Activated naive CD4-positive, alpha-beta T cell treated with anti-CD3 and anti-CD28 coated beads, Interleukin-2, amount 50 U/mL, for 72 hours (primary cell): ENCODE data around the gene C2CD4B. TPM values are rescaled to one million over a fixed set of nuclear protein-coding genes. Genes with fewer than 3 reads are reported as not detected.

Experiments
- ATAC-seq, 2 donors: fragments of 150-1000 bp; cut with Tn5 transposase; 2 replicates each; pipeline ENCODE4 v1.10.0; 2021; ENCODE audit warnings: mild to moderate bottlenecking in 2 of 2, moderate library complexity in 2 of 2
- DNase-seq, 2 donors: peaks; one replicate each; pipeline ENCODE4 v3.0.0; 2021 to 2022; ENCODE audit warnings: low spot score in 2 of 2
- H3K27ac Mint-ChIP-seq, 2 donors: one replicate each; pipeline ENCODE4 v1.8.0; 2022; ENCODE audit warnings: mild to moderate bottlenecking in 2 of 2, mixed read lengths in 2 of 2
- H3K36me3 Mint-ChIP-seq, 2 donors: one replicate each; pipeline ENCODE4 v1.8.0; 2022; ENCODE audit warnings: mixed read lengths in 2 of 2
- H3K9me3 Mint-ChIP-seq, 2 donors: one replicate each; pipeline ENCODE4 v1.8.0; 2022; ENCODE audit warnings: mixed read lengths in 2 of 2
- total RNA-seq, 2 donors: library from RNA; stranded (reverse); gene quantifications; one replicate each; pipeline ENCODE4 v1.2.3, GENCODE V29; 2022

C2CD4B gene, protein sequence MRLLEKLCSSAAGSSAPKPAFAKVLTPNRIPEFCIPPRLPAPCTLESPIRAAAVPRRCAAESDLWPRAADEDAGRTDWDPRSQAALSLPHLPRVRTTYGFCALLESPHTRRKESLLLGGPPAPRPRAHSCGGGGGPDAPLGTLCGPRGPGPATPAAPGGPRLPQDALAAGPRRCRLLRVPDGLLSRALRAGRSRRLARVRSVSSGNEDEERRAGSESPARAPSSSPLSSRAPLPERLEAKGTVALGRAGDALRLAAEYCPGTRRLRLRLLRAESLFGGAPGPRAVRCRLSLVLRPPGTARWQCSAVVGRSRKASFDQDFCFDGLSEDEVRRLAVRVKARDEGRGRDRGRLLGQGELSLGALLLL
- under 1 TPM in 1 of 2 donors, not detected in 1; 0.16 TPM for total RNA-seq

DNA sequence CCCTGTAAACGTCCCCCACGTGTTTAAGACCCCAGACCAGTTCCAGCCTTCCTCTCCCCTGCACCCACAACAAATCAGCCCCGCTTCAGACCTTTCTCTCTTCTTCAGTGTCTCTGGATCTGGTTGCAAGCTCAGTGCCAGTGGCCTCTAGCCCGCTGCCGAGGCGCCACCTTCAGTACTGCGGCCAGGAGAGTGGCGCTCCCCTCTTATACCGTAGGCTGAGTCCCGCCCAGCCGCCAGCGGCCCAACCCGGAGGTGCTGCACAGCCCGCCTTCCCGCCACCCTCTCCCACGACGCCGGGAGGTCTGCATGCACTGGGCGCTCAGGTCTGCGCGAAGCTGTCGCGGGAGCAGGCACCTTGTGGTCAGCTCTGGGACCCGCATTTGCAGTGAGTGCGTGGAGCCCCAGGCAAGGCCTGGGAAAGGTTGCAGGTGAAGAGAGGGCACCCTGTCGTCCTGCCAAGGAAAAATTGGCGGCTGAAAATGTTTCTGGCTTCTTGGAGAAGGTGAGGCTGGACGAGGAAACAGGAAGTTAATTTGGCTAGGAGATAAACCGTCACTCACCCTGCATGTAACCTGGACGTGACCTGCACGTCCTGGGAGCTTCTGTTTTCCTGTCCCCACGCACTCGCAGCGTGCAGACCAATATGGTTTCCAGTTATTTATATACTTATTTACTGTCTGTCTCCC lies at the start of gene C2CD4B:
Gene C2CD4B (minus strand): TSS at position 182 of the 689 bp plus-strand sequence. CDS start 301 bp downstream, outside the sequence.
- Mint-ChIP-seq H3K9me3 (no peaks in the 10 kb centered on the region), H3K36me3 (peaks cover 0 to 16% of the 10 kb centered on the region in 2 donors), H3K27ac (no peak within 1 kb of the TSS)
- ATAC-seq: peak; percentile 37 to 73
- DNase-seq: peak in 1 of 2 donors; percentile 35

DNA sequence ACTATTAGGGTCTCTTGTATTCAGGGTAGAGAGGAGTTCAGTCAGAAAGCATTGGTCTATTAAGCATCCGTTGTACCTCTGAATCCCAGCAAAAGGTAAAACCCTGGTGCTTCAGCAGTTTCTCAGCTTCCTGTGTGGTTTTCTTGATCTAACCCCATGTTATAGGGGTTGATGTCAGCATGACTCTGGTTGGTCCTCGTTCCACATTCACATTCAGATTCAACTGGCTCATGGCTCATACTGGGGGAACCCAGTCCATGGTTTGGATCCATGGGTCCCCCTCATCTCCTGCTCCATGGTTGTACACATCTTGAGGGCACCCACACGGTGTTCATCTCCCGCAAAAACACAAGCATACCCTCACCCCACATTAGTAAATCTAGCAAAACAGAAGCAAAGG lies 47.7 kb upstream of the C2CD4B start:
- DNase-seq (no peak), ATAC-seq (peak; percentile 51 to 57)
- Mint-ChIP-seq H3K36me3 (peaks cover 11 to 25% of the 10 kb centered on the region in 2 donors), H3K27ac (no peak overlapping the region), H3K9me3 (peaks cover 8 to 18% of the 10 kb centered on the region in 2 donors)

DNA sequence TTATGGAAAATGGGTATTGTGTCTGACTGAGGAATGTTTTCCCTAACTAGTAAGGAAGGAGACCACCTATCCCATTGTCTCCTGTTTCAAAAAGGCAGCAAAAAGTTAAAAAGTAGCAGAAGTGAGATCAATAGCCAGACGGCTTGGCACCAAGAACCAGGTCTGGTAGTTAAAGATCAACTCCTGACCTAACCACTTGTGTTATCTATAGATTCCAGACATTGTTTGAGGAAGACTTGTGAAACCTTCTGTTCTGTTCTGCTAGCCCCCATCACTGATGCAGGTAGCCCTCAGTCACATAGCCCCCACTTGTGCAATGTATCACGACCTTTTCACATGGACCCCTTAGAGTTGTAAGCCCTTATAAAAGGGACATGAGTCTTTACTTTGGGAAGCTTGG lies 46.3 kb upstream of the C2CD4B start:
- DNase-seq (no peak), ATAC-seq (no peak)
- Mint-ChIP-seq H3K27ac (no peak overlapping the region), H3K9me3 (peaks cover 5 to 14% of the 10 kb centered on the region in 2 donors), H3K36me3 (peaks cover 7 to 21% of the 10 kb centered on the region in 2 donors)

GRCh38 chr15:62209821-62210220 lies 44.7 kb upstream of the C2CD4B start:
- no peak for DNase-seq
- Mint-ChIP-seq H3K36me3 (peaks cover 0 to 12% of the 10 kb centered on the region in 2 donors), H3K27ac (no peak overlapping the region), H3K9me3 (peaks cover 0 to 7% of the 10 kb centered on the region in 2 donors)
- no peak for ATAC-seq

- peaks cover 0 to 7% of the 10 kb centered on the region in 2 donors for H3K9me3 Mint-ChIP-seq
These were observed 44.2 kb upstream of the C2CD4B start for GRCh38 chr15:62209322-62209721.

GRCh38 chr15:62208884-62209283 lies 43.8 kb upstream of the C2CD4B start:
- DNase-seq (no peak), ATAC-seq (no peak)
- H3K27ac Mint-ChIP-seq: no peak overlapping the region
- H3K36me3 Mint-ChIP-seq: peaks cover 0 to 12% of the 10 kb centered on the region in 2 donors
- peaks cover 0 to 7% of the 10 kb centered on the region in 2 donors for H3K9me3 Mint-ChIP-seq

More at GRCh38 chr15:62209322-62209721, 44.2 kb upstream of the C2CD4B start:
- H3K36me3 Mint-ChIP-seq: peaks cover 0 to 12% of the 10 kb centered on the region in 2 donors
- DNase-seq (no peak), ATAC-seq (no peak)
- H3K27ac Mint-ChIP-seq: no peak overlapping the region

GRCh38 chr15:62208367-62208766 lies 43.3 kb upstream of the C2CD4B start:
- ATAC-seq (no peak), DNase-seq (no peak)
- H3K27ac Mint-ChIP-seq: no peak overlapping the region
- H3K36me3 Mint-ChIP-seq: peaks cover 0 to 12% of the 10 kb centered on the region in 2 donors
- peaks cover 0 to 7% of the 10 kb centered on the region in 2 donors for H3K9me3 Mint-ChIP-seq

DNA sequence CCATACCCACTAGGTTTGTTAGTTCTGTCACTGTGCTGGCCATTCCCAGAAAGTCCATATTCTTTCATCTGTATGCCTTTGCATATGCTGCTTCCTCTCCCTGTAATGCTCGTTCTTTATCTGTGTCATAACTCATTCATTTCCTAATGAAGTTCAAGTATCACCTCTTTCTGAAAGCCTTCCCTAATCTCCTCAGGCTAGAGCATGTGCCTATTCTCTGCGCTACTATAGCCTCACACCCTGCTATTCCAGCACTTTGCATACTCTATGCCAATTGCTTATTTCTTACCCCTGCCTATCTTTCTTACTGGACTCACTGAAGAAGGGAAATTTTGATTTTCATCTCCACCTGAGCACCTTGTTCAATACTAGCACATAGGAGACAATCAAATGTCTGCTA lies 25.6 kb upstream of the C2CD4B start:
- H3K27ac Mint-ChIP-seq: no peak overlapping the region
- DNase-seq: no peak
- ATAC-seq: no peak
- no peaks in the 10 kb centered on the region for H3K9me3 Mint-ChIP-seq
- no peaks in the 10 kb centered on the region for H3K36me3 Mint-ChIP-seq

DNA sequence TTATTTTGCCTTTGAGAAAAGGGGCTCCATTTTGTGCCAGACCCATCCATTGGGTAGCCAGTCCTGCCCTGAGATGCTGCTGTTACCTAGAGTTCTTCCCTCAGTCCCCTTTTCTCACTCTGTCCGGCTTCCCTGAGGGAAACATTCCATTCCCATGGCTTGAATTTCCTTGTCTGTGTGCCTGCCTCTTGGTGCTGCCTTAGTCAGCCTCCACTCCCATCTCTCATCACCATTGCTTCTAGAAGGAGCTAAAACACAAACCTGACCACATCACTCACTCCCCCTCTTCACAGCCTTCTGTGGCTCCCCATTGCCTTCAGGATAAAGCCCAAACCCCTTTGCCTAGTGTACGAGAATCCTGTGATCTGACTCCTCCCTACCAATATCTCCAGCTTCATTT lies 25.2 kb upstream of the C2CD4B start:
- no peak for DNase-seq
- Mint-ChIP-seq H3K9me3 (no peaks in the 10 kb centered on the region), H3K36me3 (no peaks in the 10 kb centered on the region), H3K27ac (no peak overlapping the region)
- no peak for ATAC-seq

DNA sequence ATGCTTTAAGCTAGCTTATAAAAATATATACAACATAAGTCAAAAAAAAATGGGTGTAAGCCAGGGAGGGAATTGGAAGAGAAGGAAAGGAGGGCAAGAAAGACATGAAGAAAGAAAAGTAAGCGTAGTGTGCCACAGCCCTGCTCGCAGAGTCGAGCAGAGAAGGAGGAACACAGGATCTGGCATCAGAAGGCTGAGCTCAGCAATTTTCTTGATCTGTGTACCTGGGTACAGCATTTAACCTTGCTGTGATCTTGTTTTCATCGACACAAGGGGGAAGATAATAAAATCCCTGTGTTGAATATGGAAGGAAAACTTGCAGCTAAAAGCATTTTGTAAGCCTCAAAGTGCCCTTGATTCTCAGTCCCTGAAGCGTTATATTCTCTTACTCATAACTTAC lies 23.7 kb upstream of the C2CD4B start:
- ATAC-seq (no peak), DNase-seq (no peak)
- Mint-ChIP-seq H3K9me3 (no peaks in the 10 kb centered on the region), H3K27ac (no peak overlapping the region), H3K36me3 (no peaks in the 10 kb centered on the region)

DNA sequence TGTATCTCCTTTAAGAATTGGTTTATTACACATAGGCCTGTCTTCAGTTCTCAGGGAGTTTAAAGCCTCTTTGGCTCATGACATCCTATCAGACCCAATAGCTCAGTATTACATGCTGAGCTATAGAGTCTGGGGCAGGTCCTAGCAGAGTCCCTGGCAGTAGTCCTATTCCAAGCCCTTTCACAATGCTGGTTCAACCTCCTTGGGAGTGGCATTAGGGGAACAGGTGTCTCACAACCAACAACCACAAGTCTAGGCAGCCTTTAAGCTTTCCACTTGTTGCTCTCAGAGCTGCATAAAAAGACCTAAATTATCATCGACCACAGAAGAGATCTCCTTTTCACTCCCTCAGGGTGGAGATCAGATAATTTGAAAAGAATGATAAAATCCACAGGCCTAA lies 22.8 kb upstream of the C2CD4B start:
- Mint-ChIP-seq H3K9me3 (no peaks in the 10 kb centered on the region), H3K27ac (no peak overlapping the region), H3K36me3 (no peaks in the 10 kb centered on the region)
- ATAC-seq: no peak
- DNase-seq: no peak

- Mint-ChIP-seq H3K27ac (peak overlapping the region in 1 of 2 donors; percentile 85), H3K9me3 (no peaks in the 10 kb centered on the region), H3K36me3 (no peaks in the 10 kb centered on the region)
- DNase-seq (no peak), ATAC-seq (no peak)
These were observed 22.3 kb upstream of the C2CD4B start for GRCh38 chr15:62187425-62187824.

- Mint-ChIP-seq H3K36me3 (no peaks in the 10 kb centered on the region), H3K27ac (no peak overlapping the region), H3K9me3 (no peaks in the 10 kb centered on the region)
- ATAC-seq (no peak), DNase-seq (no peak)
These were observed 21.5 kb upstream of the C2CD4B start for GRCh38 chr15:62186578-62186977.

GRCh38 chr15:62183130-62183529 lies 18.0 kb upstream of the C2CD4B start:
- ATAC-seq (no peak), DNase-seq (no peak)
- Mint-ChIP-seq H3K36me3 (no peaks in the 10 kb centered on the region), H3K9me3 (no peaks in the 10 kb centered on the region), H3K27ac (no peak overlapping the region)

DNA sequence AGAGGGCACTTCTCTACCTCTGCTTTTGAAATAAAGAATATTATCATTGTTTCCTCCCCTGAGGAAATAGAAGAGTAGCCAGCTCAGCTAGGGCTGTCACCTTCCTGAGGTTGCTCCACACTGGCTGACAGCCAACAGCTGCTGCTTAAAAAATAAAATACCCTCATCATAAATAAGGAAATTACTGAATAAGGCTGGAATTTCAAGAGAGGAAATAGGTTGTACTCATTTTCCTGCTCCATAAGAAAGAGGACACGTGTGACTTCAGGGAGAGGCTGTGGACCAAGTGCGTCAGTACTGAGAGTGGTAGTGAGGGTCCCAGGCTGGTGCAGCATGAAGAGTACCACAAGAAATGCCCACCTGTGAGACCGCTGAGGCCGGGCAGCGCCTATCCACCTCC lies 8.1 kb upstream of the C2CD4B start:
- H3K36me3 Mint-ChIP-seq: no peaks in the 10 kb centered on the region
- ATAC-seq: no peak

GRCh38 chr15:62171882-62172281 lies 6.8 kb upstream of the C2CD4B start:
- no peaks in the 10 kb centered on the region for H3K36me3 Mint-ChIP-seq
- ATAC-seq: no peak
- no peak for DNase-seq
- no peaks in the 10 kb centered on the region for H3K9me3 Mint-ChIP-seq
- no peak overlapping the region for H3K27ac Mint-ChIP-seq

More for the DNA sequence above, 8.1 kb upstream of the C2CD4B start:
- no peak overlapping the region for H3K27ac Mint-ChIP-seq
- no peaks in the 10 kb centered on the region for H3K9me3 Mint-ChIP-seq
- DNase-seq: no peak

DNA sequence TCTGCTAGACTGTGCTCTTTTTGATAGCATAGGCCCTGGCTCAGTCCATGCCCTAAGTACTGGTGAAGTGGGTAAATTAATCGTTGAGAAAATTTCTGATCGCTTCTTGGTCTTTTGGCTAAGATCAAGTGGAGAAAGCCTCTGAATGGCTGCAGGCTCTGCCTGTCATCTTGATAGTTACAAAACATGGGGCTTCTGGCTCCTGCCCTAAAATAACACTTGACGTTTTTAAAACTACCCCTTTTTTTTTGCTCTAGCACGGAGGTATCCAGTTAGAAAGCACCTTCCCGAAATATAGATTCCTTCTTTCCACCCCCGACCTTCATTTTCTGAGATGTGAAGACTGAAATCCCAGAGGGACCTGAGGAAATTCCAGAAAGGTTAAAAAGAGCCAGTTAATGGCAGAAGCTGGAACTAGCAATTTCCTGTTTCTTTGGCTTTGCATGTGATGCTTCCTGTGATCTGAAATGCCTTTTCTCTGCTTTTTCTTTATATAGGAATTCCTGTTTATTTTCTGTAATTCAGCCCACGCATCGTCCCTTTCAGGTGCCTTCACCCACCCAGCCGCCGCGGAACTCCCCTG lies 799 bp upstream of the C2CD4B start:
- Mint-ChIP-seq H3K36me3 (peaks cover 0 to 10% of the 10 kb centered on the region in 2 donors), H3K27ac (no peak overlapping the region), H3K9me3 (no peaks in the 10 kb centered on the region)
- DNase-seq (no peak), ATAC-seq (no peak)
